HepG2 (cell line): ENCODE results near the gene CCBE1. TPM values are rescaled to one million over a fixed set of nuclear protein-coding genes. Genes with fewer than 3 reads are reported as not detected.

Experiments
- ARHGAP35 ChIP-seq: sonication (generic); formaldehyde crosslinking; IDR thresholded peaks from 2 replicates; pipeline ENCODE4 v1.9.0; 2022; ENCODE audit warnings: mild to moderate bottlenecking, inconsistent platforms, moderate library complexity, missing genetic modification reagents, borderline replicate concordance
- ARNTL ChIP-seq: sonication (generic); formaldehyde crosslinking; IDR thresholded peaks from 2 replicates; pipeline ENCODE4 v1.4.0; 2020; ENCODE audit warnings: mild to moderate bottlenecking, missing genetic modification reagents
- CAMTA2 ChIP-seq: sonication (generic); formaldehyde crosslinking; IDR thresholded peaks from 2 replicates; pipeline ENCODE4 v1.4.0; 2020; ENCODE audit warnings: mild to moderate bottlenecking, missing genetic modification reagents, borderline replicate concordance
- CHD4 ChIP-seq: fragments of 200-600 bp; sonication (generic); IDR thresholded peaks from 2 replicates; pipeline ENCODE4 v1.7.0; 2017; ENCODE audit warnings: mild to moderate bottlenecking, low read length, borderline replicate concordance
- ELF4 ChIP-seq: sonication (generic); formaldehyde crosslinking; IDR thresholded peaks from 2 replicates; pipeline ENCODE4 v1.5.0; 2020; ENCODE audit warnings: missing genetic modification reagents, mild to moderate bottlenecking, moderate library complexity, borderline replicate concordance
- HHEX ChIP-seq: IDR thresholded peaks from 2 replicates; pipeline ENCODE4 v1.6.1; 2016; ENCODE audit warnings: control low read depth
- KAT2B ChIP-seq: fragments of 150-350 bp; IDR thresholded peaks from 2 replicates; pipeline ENCODE4 v1.6.1; 2014; ENCODE audit warnings: low read depth, low read length, borderline replicate concordance
- MTF1 ChIP-seq: sonication (generic); formaldehyde crosslinking; IDR thresholded peaks from 2 replicates; pipeline ENCODE4 v1.5.0; 2020; ENCODE audit warnings: missing genetic modification reagents
- POLR2A ChIP-seq, 2 experiments: IDR thresholded peaks; 2 replicates each; pipeline ENCODE4 v1.6.1; 2011; ENCODE audit warnings: low read depth in 2 of 2, low read length in 2 of 2, mild to moderate bottlenecking in 1 of 2, moderate library complexity in 1 of 2; ENCODE audit not compliant: insufficient read depth in 1 of 2
- THAP11 ChIP-seq: IDR thresholded peaks from 2 replicates; pipeline ENCODE4 v1.6.1; 2016; ENCODE audit warnings: missing biosample characterization, missing genetic modification reagents
- ZBTB38 ChIP-seq: sonication (generic); formaldehyde crosslinking; IDR thresholded peaks from 2 replicates; pipeline ENCODE4 v1.5.1; 2020; ENCODE audit warnings: mild to moderate bottlenecking, missing genetic modification reagents
- ZNF205 ChIP-seq: IDR thresholded peaks from 2 replicates; pipeline ENCODE4 v1.6.1; 2018; ENCODE audit warnings: missing biosample characterization, missing genetic modification reagents
- ZNF34 ChIP-seq: sonication (generic); formaldehyde crosslinking; IDR thresholded peaks from 2 replicates; pipeline ENCODE4 v1.4.0; 2020; ENCODE audit warnings: mild to moderate bottlenecking, missing genetic modification reagents, borderline replicate concordance
- ZNF549 ChIP-seq: sonication (generic); formaldehyde crosslinking; IDR thresholded peaks from 2 replicates; pipeline ENCODE4 v1.5.0; 2020; ENCODE audit warnings: missing genetic modification reagents
- ZNF761 ChIP-seq: sonication (generic); formaldehyde crosslinking; conservative IDR thresholded peaks from 2 replicates; pipeline ENCODE4 v1.4.0; 2020; ENCODE audit warnings: mild to moderate bottlenecking, missing genetic modification reagents
- ZNF816 ChIP-seq: sonication (generic); formaldehyde crosslinking; IDR thresholded peaks from 2 replicates; pipeline ENCODE4 v1.8.0; 2022; ENCODE audit warnings: missing genetic modification reagents, mild to moderate bottlenecking, borderline replicate concordance
- polyA plus RNA-seq, 8 experiments: library from polyadenylated mRNA; depleted of rRNA in 3 of 8; stranded (reverse) in 7 of 8; unstranded in 1 of 8; fragments of >200 nt; fragmentation: Illumina TruSeq in 4 of 8; extraction: Trizol in 4 of 8; gene quantifications; 2 replicates each; pipeline versions ENCODE4 v1.2.1 to v1.2.3, GENCODE V29; 2011 to 2016; ENCODE audit warnings: low read depth in 4 of 8, missing spikeins in 1 of 8, mixed read lengths in 1 of 8; ENCODE audit not compliant: insufficient read depth in 1 of 8
- total RNA-seq, 5 experiments: library from RNA; depleted of rRNA; stranded (reverse); fragments of >200 nt; fragmentation: Illumina TruSeq; extraction: Trizol; gene quantifications; 2 replicates each; pipeline ENCODE4 v1.2.3, GENCODE V29; 2016; ENCODE audit warnings: low read depth in 1 of 5
- TF ChIP-seq, protein P1 (sequence below): sonication (generic); formaldehyde crosslinking; IDR thresholded peaks from 2 replicates; pipeline ENCODE4 v1.4.0; 2020; ENCODE audit warnings: missing genetic modification reagents
- TF ChIP-seq, protein P2 (sequence below): sonication (generic); formaldehyde crosslinking; IDR thresholded peaks from 2 replicates; pipeline ENCODE4 v1.4.0; 2020; ENCODE audit warnings: missing genetic modification reagents
- TF ChIP-seq, protein P3 (sequence below): sonication (generic); formaldehyde crosslinking; conservative IDR thresholded peaks from 2 replicates; pipeline ENCODE4 v1.8.1; 2023; ENCODE audit warnings: missing genetic modification reagents
- TF ChIP-seq, protein P4 (sequence below): sonication (generic); formaldehyde crosslinking; IDR thresholded peaks from 2 replicates; pipeline ENCODE4 v1.8.0; 2022; ENCODE audit warnings: mild to moderate bottlenecking, missing genetic modification reagents, moderate library complexity
- TF ChIP-seq, protein P5 (sequence below): sonication (generic); formaldehyde crosslinking; conservative IDR thresholded peaks from 2 replicates; pipeline ENCODE4 v1.8.0; 2022; ENCODE audit warnings: missing genetic modification reagents

Gene CCBE1
- total and polyA plus RNA-seq, 2 of the 13 experiments (the other 11 are each of a cell fraction or from before 2014, with no cell fraction given) = not detected

DNA sequence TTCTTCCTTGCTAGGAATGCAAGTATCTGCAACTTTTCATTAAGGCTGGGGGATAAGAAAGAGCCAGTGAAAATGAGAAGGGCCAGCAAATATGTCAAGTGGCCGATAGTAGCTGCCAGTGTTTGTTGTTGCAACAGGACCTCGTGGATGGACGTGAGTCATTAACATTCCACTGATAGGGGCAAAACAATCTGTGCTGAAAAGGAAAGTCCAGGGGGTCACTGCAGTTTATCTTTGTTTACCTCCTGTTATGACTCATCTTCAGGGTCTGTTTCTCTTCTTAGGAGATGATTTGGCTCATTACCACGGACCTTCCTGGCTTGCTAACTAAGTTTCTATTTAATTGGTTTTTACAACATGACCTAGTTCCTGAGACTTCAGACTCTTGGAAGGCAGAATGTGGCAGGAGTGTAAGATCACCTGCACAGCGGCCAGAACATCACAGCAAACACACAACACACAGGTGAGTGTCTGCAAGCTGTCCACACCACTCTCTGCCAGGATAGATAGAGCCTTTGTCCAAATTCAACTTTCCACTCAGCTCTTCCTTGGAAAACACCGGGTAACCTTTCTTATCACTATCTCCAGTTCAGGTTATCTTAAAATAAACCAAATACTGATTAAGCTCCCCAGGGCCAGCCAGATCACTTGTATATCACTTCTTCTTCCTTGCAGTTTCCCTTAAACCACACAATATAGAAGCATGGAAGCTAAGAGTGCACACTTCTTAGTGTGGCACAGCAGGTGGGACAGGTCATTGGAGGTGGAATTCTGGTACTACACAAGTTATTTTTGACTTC, 180.7 kb downstream of the CCBE1 start (continued):
- TF ChIP-seq, protein P1, sequence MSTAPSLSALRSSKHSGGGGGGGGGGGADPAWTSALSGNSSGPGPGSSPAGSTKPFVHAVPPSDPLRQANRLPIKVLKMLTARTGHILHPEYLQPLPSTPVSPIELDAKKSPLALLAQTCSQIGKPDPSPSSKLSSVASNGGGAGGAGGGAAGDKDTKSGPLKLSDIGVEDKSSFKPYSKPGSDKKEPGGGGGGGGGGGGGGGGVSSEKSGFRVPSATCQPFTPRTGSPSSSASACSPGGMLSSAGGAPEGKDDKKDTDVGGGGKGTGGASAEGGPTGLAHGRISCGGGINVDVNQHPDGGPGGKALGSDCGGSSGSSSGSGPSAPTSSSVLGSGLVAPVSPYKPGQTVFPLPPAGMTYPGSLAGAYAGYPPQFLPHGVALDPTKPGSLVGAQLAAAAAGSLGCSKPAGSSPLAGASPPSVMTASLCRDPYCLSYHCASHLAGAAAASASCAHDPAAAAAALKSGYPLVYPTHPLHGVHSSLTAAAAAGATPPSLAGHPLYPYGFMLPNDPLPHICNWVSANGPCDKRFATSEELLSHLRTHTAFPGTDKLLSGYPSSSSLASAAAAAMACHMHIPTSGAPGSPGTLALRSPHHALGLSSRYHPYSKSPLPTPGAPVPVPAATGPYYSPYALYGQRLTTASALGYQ (CRISPR knock-in tag) = peak; percentile 82
- TF ChIP-seq ZNF761 (CRISPR knock-in tag) = no peak
- TF ChIP-seq CAMTA2 (CRISPR knock-in tag) = no peak
- TF ChIP-seq, protein P2, sequence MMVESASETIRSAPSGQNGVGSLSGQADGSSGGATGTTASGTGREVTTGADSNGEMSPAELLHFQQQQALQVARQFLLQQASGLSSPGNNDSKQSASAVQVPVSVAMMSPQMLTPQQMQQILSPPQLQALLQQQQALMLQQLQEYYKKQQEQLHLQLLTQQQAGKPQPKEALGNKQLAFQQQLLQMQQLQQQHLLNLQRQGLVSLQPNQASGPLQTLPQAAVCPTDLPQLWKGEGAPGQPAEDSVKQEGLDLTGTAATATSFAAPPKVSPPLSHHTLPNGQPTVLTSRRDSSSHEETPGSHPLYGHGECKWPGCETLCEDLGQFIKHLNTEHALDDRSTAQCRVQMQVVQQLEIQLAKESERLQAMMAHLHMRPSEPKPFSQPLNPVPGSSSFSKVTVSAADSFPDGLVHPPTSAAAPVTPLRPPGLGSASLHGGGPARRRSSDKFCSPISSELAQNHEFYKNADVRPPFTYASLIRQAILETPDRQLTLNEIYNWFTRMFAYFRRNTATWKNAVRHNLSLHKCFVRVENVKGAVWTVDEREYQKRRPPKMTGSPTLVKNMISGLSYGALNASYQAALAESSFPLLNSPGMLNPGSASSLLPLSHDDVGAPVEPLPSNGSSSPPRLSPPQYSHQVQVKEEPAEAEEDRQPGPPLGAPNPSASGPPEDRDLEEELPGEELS = peak; percentile 97
- no peak; the same call in 1 of the 2 replicates for TF ChIP-seq ARNTL
- TF ChIP-seq THAP11 (CRISPR knock-in tag) = peak; percentile 63
- no peak for TF ChIP-seq POLR2A (IDR thresholded peaks at IDR 0.05; ENCODE audit: insufficient read depth in 1 of 2, low read depth in 2 of 2, low read length in 2 of 2)
- peak; percentile 61; the same call in 1 of the 2 replicates for TF ChIP-seq ZNF816 (CRISPR knock-in tag)
- TF ChIP-seq, protein P3, sequence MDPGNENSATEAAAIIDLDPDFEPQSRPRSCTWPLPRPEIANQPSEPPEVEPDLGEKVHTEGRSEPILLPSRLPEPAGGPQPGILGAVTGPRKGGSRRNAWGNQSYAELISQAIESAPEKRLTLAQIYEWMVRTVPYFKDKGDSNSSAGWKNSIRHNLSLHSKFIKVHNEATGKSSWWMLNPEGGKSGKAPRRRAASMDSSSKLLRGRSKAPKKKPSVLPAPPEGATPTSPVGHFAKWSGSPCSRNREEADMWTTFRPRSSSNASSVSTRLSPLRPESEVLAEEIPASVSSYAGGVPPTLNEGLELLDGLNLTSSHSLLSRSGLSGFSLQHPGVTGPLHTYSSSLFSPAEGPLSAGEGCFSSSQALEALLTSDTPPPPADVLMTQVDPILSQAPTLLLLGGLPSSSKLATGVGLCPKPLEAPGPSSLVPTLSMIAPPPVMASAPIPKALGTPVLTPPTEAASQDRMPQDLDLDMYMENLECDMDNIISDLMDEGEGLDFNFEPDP = no peak
- peak; percentile 84 for TF ChIP-seq HHEX (CRISPR knock-in tag)
- TF ChIP-seq ELF4 = no peak
- TF ChIP-seq ZBTB38 (CRISPR knock-in tag) = no peak
- TF ChIP-seq, protein P4, sequence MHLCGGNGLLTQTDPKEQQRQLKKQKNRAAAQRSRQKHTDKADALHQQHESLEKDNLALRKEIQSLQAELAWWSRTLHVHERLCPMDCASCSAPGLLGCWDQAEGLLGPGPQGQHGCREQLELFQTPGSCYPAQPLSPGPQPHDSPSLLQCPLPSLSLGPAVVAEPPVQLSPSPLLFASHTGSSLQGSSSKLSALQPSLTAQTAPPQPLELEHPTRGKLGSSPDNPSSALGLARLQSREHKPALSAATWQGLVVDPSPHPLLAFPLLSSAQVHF (CRISPR knock-in tag) = no peak
- TF ChIP-seq CHD4 = no peak
- TF ChIP-seq, protein P5, sequence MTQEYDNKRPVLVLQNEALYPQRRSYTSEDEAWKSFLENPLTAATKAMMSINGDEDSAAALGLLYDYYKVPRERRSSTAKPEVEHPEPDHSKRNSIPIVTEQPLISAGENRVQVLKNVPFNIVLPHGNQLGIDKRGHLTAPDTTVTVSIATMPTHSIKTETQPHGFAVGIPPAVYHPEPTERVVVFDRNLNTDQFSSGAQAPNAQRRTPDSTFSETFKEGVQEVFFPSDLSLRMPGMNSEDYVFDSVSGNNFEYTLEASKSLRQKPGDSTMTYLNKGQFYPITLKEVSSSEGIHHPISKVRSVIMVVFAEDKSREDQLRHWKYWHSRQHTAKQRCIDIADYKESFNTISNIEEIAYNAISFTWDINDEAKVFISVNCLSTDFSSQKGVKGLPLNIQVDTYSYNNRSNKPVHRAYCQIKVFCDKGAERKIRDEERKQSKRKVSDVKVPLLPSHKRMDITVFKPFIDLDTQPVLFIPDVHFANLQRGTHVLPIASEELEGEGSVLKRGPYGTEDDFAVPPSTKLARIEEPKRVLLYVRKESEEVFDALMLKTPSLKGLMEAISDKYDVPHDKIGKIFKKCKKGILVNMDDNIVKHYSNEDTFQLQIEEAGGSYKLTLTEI (CRISPR knock-in tag) = no peak
- no peak for TF ChIP-seq ARHGAP35 (CRISPR knock-in tag)
- no peak for TF ChIP-seq ZNF549 (CRISPR knock-in tag)
- no peak for TF ChIP-seq ZNF34 (CRISPR knock-in tag)
- TF ChIP-seq ZNF205 (CRISPR knock-in tag) = 0 out of 2 replicates have a peak, but pooled peaks have one; percentile 38
- TF ChIP-seq MTF1 = no peak
- TF ChIP-seq KAT2B = no peak
